HG03066 (cell line): ENCODE results near the gene NXN.
"Not testable (repeated sequence)": the region's sequence is repeated elsewhere in the genome, so short reads cannot be mapped to it uniquely, and the experiment has no call there.

Experiments used
- ATAC-seq: cut with Tn5 transposase; IDR thresholded peaks from one replicate; pipeline ENCODE4 v1.9.1; 2021; ENCODE audit warnings: low read depth; ENCODE audit not compliant: unreplicated experiment

NXN gene

GRCh38 chr17:957856-958421, 21.6 kb downstream of the NXN start:
- no peak for ATAC-seq

GRCh38 chr17:956905-957304, 22.7 kb downstream of the NXN start:
- ATAC-seq: no peak

GRCh38 chr17:954431-955164, 25.0 kb downstream of the NXN start:
- no peak for ATAC-seq

GRCh38 chr17:953767-954166, 25.8 kb downstream of the NXN start:
- ATAC-seq: no peak

- ATAC-seq: not testable (repeated sequence)
Observed at GRCh38 chr17:952592-952991, 27.0 kb downstream of the NXN start.

- ATAC-seq: no peak
Observed at GRCh38 chr17:951325-952132, 28.0 kb downstream of the NXN start.

- no peak for ATAC-seq
Observed at GRCh38 chr17:949623-950303, 29.8 kb downstream of the NXN start.

- ATAC-seq: no peak
Observed at GRCh38 chr17:948284-948852, 31.2 kb downstream of the NXN start.

- no peak for ATAC-seq
Observed at GRCh38 chr17:946510-947236, 32.9 kb downstream of the NXN start.

- no peak for ATAC-seq
Observed at GRCh38 chr17:945672-946071, 33.9 kb downstream of the NXN start.

- ATAC-seq: no peak
Observed at GRCh38 chr17:944266-944826, 35.2 kb downstream of the NXN start.

GRCh38 chr17:935485-935884, 44.1 kb downstream of the NXN start:
- ATAC-seq: no peak

GRCh38 chr17:933312-934073, 46.1 kb downstream of the NXN start:
- no peak for ATAC-seq

GRCh38 chr17:930258-930657, 49.3 kb downstream of the NXN start:
- no peak for ATAC-seq

GRCh38 chr17:929586-929985, 50.0 kb downstream of the NXN start:
- ATAC-seq: no peak

- no peak for ATAC-seq
Observed at GRCh38 chr17:927611-928461, 51.7 kb downstream of the NXN start.

GRCh38 chr17:925817-926216, 53.8 kb downstream of the NXN start:
- no peak for ATAC-seq
